Transverse colon (tissue), 4 donors: ENCODE data around the gene FRY.

ENCODE experiments used
- CTCF ChIP-seq, 5 experiments: fragments of 200-600 bp in 3 of 5; fragments of 450-650 bp in 2 of 5; sonication (generic) in 3 of 5; IDR thresholded peaks; 1 replicate in 2 of 5; 2 replicates in 3 of 5; pipeline ENCODE4 v1.5.1; 2016 to 2017; ENCODE audit warnings: antibody characterized with exemption in 5 of 5, inconsistent platforms in 3 of 5, mild to moderate bottlenecking in 2 of 5, moderate library complexity in 1 of 5
- EP300 ChIP-seq: sonication (generic); formaldehyde crosslinking; IDR thresholded peaks from one replicate; pipeline ENCODE4 v1.6.1; 2017; ENCODE audit warnings: antibody characterized with exemption, low read depth
- POLR2A ChIP-seq: fragments of 450-650 bp; IDR thresholded peaks from one replicate; pipeline ENCODE4 v1.6.1; 2016; ENCODE audit warnings: antibody characterized with exemption, mild to moderate bottlenecking, moderate library complexity
- POLR2AphosphoS5 ChIP-seq, 3 donors: sonication (generic); formaldehyde crosslinking; IDR thresholded peaks; one replicate each; pipeline ENCODE4 v1.6.1; 2016; ENCODE audit warnings: antibody characterized with exemption in 3 of 3

GRCh38 chr13:32247887-32248286, 216.3 kb downstream of the FRY start:
- TF ChIP-seq POLR2AphosphoS5 (IDR thresholded peaks at IDR 0.05) = no peak
- no peak for TF ChIP-seq EP300
- TF ChIP-seq CTCF (IDR thresholded peaks at IDR 0.05) = no peak
- TF ChIP-seq POLR2A = no peak
